GM19452 (cell line): ENCODE measurements around the gene NOC3L.
"Not testable (repeated sequence)": the region's sequence is repeated elsewhere in the genome, so short reads cannot be mapped to it uniquely, and the experiment has no call there.

Experiments used
- ATAC-seq: cut with Tn5 transposase; IDR thresholded peaks from one replicate; pipeline ENCODE4 v1.9.1; 2021; ENCODE audit not compliant: unreplicated experiment

Gene NOC3L

GRCh38 chr10:94362360-94363250 is at the start of gene NOC3L:
NOC3L (minus strand) TSS chr10:94362939; CDS start chr10:94362838, 101 bp downstream.
- ATAC-seq, result peak; percentile 99

- no peak for ATAC-seq
These were observed 49.7 kb upstream of the NOC3L start for GRCh38 chr10:94412449-94412848.

- ATAC-seq, result no peak
These were observed 48.6 kb upstream of the NOC3L start for GRCh38 chr10:94411304-94411703.

GRCh38 chr10:94409021-94409657 is 46.4 kb upstream of the NOC3L start:
- ATAC-seq, result no peak

- no peak for ATAC-seq
These were observed 44.9 kb upstream of the NOC3L start for GRCh38 chr10:94407668-94408067.

GRCh38 chr10:94405406-94405805 is 42.7 kb upstream of the NOC3L start:
- no peak for ATAC-seq

GRCh38 chr10:94403380-94404213 is 40.9 kb upstream of the NOC3L start:
- peak; percentile 51 for ATAC-seq

- ATAC-seq, result peak; percentile 30
These were observed 40.2 kb upstream of the NOC3L start for GRCh38 chr10:94402843-94403379.

- ATAC-seq, result peak; percentile 69
These were observed 39.6 kb upstream of the NOC3L start, which contains the start of gene TBC1D12 for GRCh38 chr10:94402204-94402842. TBC1D12 (plus strand) TSS chr10:94402541; CDS start chr10:94402614, 73 bp downstream.

GRCh38 chr10:94398762-94399161 is 36.0 kb upstream of the NOC3L start:
- ATAC-seq, result no peak

- ATAC-seq, result no peak
These were observed 35.0 kb upstream of the NOC3L start for GRCh38 chr10:94397549-94398370.

GRCh38 chr10:94392117-94392516 is 29.4 kb upstream of the NOC3L start:
- ATAC-seq, result not testable (repeated sequence)

GRCh38 chr10:94385733-94386132 is 23.0 kb upstream of the NOC3L start:
- ATAC-seq, result not testable (repeated sequence)

GRCh38 chr10:94383530-94383929 is 20.8 kb upstream of the NOC3L start:
- ATAC-seq, result no peak

GRCh38 chr10:94376865-94377264 is 14.1 kb upstream of the NOC3L start:
- ATAC-seq, result no peak

GRCh38 chr10:94375374-94375773 is 12.6 kb upstream of the NOC3L start:
- no peak for ATAC-seq

- ATAC-seq, result no peak
These were observed 7.8 kb upstream of the NOC3L start for GRCh38 chr10:94370501-94370900.

- no peak for ATAC-seq
These were observed 3.6 kb upstream of the NOC3L start for GRCh38 chr10:94366382-94366781.

GRCh38 chr10:94364482-94364881 is 1.7 kb upstream of the NOC3L start:
- no peak for ATAC-seq

- peak; percentile 23 for ATAC-seq
These were observed 469 bp upstream of the NOC3L start for GRCh38 chr10:94363251-94363565.
